Esophagus muscularis mucosa (tissue), 4 donors: ENCODE results near the gene LHX6. TPM values are rescaled to one million over a fixed set of nuclear protein-coding genes. Genes with fewer than 3 reads are reported as not detected.

ENCODE experiments used
- DNase-seq: peaks from one replicate; pipeline ENCODE4 v3.0.0-alpha.2; 2017; ENCODE audit errors: extremely low spot score
- H3K27ac ChIP-seq, 4 donors: fragments of 200-600 bp; sonication (generic); replicated peaks in 1 of 4; 1 replicate in 3 of 4; 2 replicates in 1 of 4; pipeline ENCODE4 v1.5.1; 2016 to 2019; ENCODE audit warnings: mild to moderate bottlenecking in 1 of 4
- H3K27me3 ChIP-seq, 4 donors: fragments of 200-600 bp; sonication (generic); one replicate each; pipeline versions ENCODE4 v1.5.1 to v1.6.0; 2016 to 2019
- H3K36me3 ChIP-seq, 4 donors: fragments of 200-600 bp; sonication (generic); one replicate each; pipeline ENCODE4 v1.5.1; 2016 to 2019
- H3K4me1 ChIP-seq, 4 donors: fragments of 200-600 bp; sonication (generic); one replicate each; pipeline ENCODE4 v1.5.1; 2016 to 2019
- H3K4me3 ChIP-seq, 4 donors: fragments of 200-600 bp; sonication (generic); 1 replicate in 2 of 4; 2 replicates in 2 of 4; pipeline ENCODE4 v1.5.1; 2016 to 2019; ENCODE audit warnings: mild to moderate bottlenecking in 4 of 4, moderate library complexity in 1 of 4
- H3K9me3 ChIP-seq, 4 donors: fragments of 200-600 bp; sonication (generic); 1 replicate in 3 of 4; 2 replicates in 1 of 4; pipeline ENCODE4 v1.5.1; 2016 to 2019
- EP300 ChIP-seq: sonication (generic); formaldehyde crosslinking; IDR thresholded peaks from one replicate; pipeline ENCODE4 v1.6.1; 2017; ENCODE audit warnings: antibody characterized with exemption
- POLR2A ChIP-seq: fragments of 450-650 bp; IDR thresholded peaks from one replicate; pipeline ENCODE4 v1.6.1; 2017; ENCODE audit warnings: antibody characterized with exemption, moderate library complexity, mild to moderate bottlenecking, low read depth
- POLR2AphosphoS5 ChIP-seq, 2 donors: sonication (generic); formaldehyde crosslinking; IDR thresholded peaks; one replicate each; pipeline ENCODE4 v1.6.1; 2017; ENCODE audit warnings: antibody characterized with exemption in 2 of 2
- WGBS: methylation state at CpG from one replicate; pipeline ENCODE4 v1.1.5; 2018; 5-methylcytosine and 5-hydroxymethylcytosine counted together
- intact Hi-C: fragments of 100-400 bp; cut with DNase I; formaldehyde crosslinking; loops from one replicate; pipeline ENCODE4 v1.15.1; 2023
- total RNA-seq, 4 donors: library from RNA; depleted of rRNA; stranded (reverse); fragments of >200 nt; gene quantifications; one replicate each; pipeline versions ENCODE4 v1.1.0 to v1.2.1, GENCODE V29; 2016
- TF ChIP-seq, protein P1 (sequence below), 3 experiments: fragments of 200-600 bp in 2 of 3; fragments of 450-650 bp in 1 of 3; sonication (generic) in 2 of 3; IDR thresholded peaks; one replicate each; pipeline ENCODE4 v1.5.1; 2017 to 2019; ENCODE audit warnings: antibody characterized with exemption in 3 of 3, mild to moderate bottlenecking in 2 of 3, moderate library complexity in 1 of 3

LHX6 gene
- total RNA-seq, 4 donors from 2014 or later: 2.1 to 16.8 (median 7.1) TPM

GRCh38 chr9:122209451-122209850 lies 19.3 kb downstream of the LHX6 start:
- intact Hi-C loops: no loop called here
- 97% methylated on average over 12 of the region's 12 CpGs for whole genome bisulfite sequencing
- peaks cover 11 to 15% (median 13%) of the 10 kb centered on the region in 4 donors for H3K4me1 ChIP-seq
- no peaks in the 10 kb centered on the region for H3K9me3 ChIP-seq
- no peak for DNase-seq
- H3K27me3 ChIP-seq: peaks cover 4 to 59% (median 23%) of the 10 kb centered on the region in 4 donors
- no peak overlapping the region for H3K4me3 ChIP-seq
- no peak overlapping the region for H3K27ac ChIP-seq
- TF ChIP-seq EP300 (no peak), POLR2AphosphoS5 (IDR thresholded peaks at IDR 0.05) (no peak), POLR2A (no peak)
- TF ChIP-seq, protein P1, sequence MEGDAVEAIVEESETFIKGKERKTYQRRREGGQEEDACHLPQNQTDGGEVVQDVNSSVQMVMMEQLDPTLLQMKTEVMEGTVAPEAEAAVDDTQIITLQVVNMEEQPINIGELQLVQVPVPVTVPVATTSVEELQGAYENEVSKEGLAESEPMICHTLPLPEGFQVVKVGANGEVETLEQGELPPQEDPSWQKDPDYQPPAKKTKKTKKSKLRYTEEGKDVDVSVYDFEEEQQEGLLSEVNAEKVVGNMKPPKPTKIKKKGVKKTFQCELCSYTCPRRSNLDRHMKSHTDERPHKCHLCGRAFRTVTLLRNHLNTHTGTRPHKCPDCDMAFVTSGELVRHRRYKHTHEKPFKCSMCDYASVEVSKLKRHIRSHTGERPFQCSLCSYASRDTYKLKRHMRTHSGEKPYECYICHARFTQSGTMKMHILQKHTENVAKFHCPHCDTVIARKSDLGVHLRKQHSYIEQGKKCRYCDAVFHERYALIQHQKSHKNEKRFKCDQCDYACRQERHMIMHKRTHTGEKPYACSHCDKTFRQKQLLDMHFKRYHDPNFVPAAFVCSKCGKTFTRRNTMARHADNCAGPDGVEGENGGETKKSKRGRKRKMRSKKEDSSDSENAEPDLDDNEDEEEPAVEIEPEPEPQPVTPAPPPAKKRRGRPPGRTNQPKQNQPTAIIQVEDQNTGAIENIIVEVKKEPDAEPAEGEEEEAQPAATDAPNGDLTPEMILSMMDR (IDR thresholded peaks at IDR 0.05): no peak
- no peaks in the 10 kb centered on the region for H3K36me3 ChIP-seq

GRCh38 chr9:122207096-122207495 lies 21.7 kb downstream of the LHX6 start:
- peaks cover 0 to 35% (median 3%) of the 10 kb centered on the region in 4 donors for H3K27me3 ChIP-seq
- no peaks in the 10 kb centered on the region for H3K9me3 ChIP-seq
- TF ChIP-seq POLR2AphosphoS5 (IDR thresholded peaks at IDR 0.05) (no peak), POLR2A (no peak), EP300 (no peak)
- TF ChIP-seq, protein P1 (IDR thresholded peaks at IDR 0.05): no peak
- no peak overlapping the region for H3K4me3 ChIP-seq
- H3K4me1 ChIP-seq: no peaks in the 10 kb centered on the region
- no peak overlapping the region for H3K27ac ChIP-seq
- no peak for DNase-seq
- 69% methylated on average over 9 of the region's 9 CpGs for WGBS
- no peaks in the 10 kb centered on the region for H3K36me3 ChIP-seq
- intact Hi-C loops: no loop called here

DNA sequence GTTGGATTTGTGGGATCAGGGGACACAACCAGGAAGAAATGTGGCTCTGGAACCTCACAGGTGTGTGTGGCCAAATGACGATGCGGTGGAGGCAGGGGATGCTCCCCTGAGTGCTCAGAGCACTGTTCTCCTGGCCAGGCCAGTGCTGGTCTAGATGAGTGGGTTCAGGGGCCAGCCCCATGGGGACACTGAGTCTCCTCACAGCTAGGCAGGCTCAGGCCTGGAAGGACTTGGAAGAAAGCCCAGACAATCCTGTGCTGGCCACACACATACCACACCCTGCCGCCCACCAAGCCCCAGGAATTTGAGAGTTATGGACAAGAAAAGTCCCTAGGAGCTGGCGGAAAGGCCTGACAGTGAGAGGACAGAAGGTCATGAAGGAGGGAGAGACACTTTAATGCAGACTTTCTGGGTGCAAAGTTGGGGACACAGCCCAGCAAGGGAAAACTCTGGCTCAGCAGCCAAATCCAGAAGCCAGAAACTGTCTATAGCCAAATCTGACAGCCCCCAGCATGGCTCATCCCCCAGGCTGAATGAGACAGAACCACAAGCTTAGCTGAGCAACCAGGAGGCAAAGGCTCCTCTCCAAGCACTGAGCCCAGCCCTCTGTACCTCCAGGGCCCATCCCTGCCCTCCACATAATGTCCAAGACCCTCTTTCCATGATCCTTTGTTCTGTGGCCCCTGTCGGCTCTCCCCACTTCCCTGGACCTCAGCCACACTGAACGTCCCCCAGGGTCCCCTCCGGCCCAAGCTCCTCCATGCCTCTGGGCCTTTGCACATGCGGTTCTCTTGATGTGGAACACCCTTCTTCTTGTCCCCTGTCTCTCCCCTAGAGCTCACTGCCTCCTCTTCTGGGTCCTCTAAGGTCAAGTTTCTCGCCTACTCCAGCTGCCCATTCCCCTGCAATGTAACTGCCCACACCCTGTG lies 22.4 kb downstream of the LHX6 start:
- Histone ChIP-seq H3K9me3 (no peaks in the 10 kb centered on the region), H3K27ac (no peak overlapping the region), H3K4me3 (no peak overlapping the region), H3K4me1 (no peaks in the 10 kb centered on the region), H3K27me3 (peaks cover 0 to 28% (median 1%) of the 10 kb centered on the region in 4 donors), H3K36me3 (no peaks in the 10 kb centered on the region)
- intact Hi-C loops: no loop called here
- no peak for DNase-seq
- no peak for TF ChIP-seq POLR2AphosphoS5 (IDR thresholded peaks at IDR 0.05)
- TF ChIP-seq POLR2A: no peak
- no peak for TF ChIP-seq EP300
- TF ChIP-seq, protein P1 (IDR thresholded peaks at IDR 0.05): no peak
- 85% methylated on average over 9 of the region's 9 CpGs for WGBS

DNA sequence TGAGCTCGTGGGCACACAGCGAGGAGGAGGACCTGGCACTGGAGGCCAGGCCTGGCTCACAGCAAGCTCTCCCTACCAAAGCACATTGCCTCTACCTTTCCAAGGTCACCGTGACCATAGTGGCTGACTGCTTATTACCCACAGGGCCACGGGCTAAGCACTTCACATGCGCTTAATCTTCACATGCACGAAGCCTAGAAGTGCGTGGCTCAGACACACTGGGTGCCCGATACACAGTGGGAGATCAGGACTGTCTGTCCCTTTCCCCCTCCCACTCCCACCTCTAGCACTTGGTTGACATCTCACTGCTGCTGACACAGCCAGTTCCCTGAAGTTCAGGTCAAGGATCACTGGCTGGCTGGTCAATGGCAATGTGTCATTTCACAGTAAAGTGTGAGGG lies 23.6 kb downstream of the LHX6 start:
- 98% methylated on average over 6 of the region's 8 CpGs for WGBS
- DNase-seq: no peak
- intact Hi-C loops: no loop called here

More for the DNA sequence above, 23.6 kb downstream of the LHX6 start:
- Histone ChIP-seq H3K4me3 (no peak overlapping the region), H3K27me3 (peaks cover 0 to 16% (median 0%) of the 10 kb centered on the region in 4 donors), H3K36me3 (no peaks in the 10 kb centered on the region), H3K9me3 (no peaks in the 10 kb centered on the region), H3K27ac (no peak overlapping the region), H3K4me1 (no peaks in the 10 kb centered on the region)
- TF ChIP-seq, protein P1 (IDR thresholded peaks at IDR 0.05): no peak
